Lower leg skin (tissue), 4 donors: Measurements from ENCODE around the gene SOWAHD. TPM values are rescaled to one million over a fixed set of nuclear protein-coding genes. Genes with fewer than 3 reads are reported as not detected.

Experiments
- DNase-seq, 2 donors: peaks; one replicate each; pipeline ENCODE4 v3.0.0-alpha.2; 2019; ENCODE audit warnings: low spot score in 2 of 2
- H3K4me3 ChIP-seq: fragments of 200-600 bp; sonication (generic); 2 replicates; pipeline ENCODE4 v1.5.1; 2017; ENCODE audit warnings: mild to moderate bottlenecking, low read depth; ENCODE audit not compliant: poor library complexity, severe bottlenecking
- CTCF ChIP-seq, 3 donors: fragments of 450-650 bp; IDR thresholded peaks; one replicate each; pipeline ENCODE4 v1.5.1; 2016; ENCODE audit warnings: antibody characterized with exemption in 3 of 3, mild to moderate bottlenecking in 3 of 3, moderate library complexity in 2 of 3
- POLR2A ChIP-seq, 2 donors: fragments of 450-650 bp; IDR thresholded peaks; one replicate each; pipeline ENCODE4 v1.6.1; 2016 to 2017; ENCODE audit warnings: antibody characterized with exemption in 2 of 2, mild to moderate bottlenecking in 1 of 2, moderate library complexity in 1 of 2
- WGBS, 2 donors: methylation state at CpG; one replicate each; pipeline ENCODE4 v1.1.5; 2018; 5-methylcytosine and 5-hydroxymethylcytosine counted together
- intact Hi-C: fragments of 100-400 bp; cut with DNase I; formaldehyde crosslinking; loops from one replicate; pipeline ENCODE4 v1.15.0; 2023; ENCODE audit warnings: low total_unique reads
- total RNA-seq, 4 donors: library from RNA; depleted of rRNA; stranded (reverse); fragments of >200 nt; gene quantifications; one replicate each; pipeline ENCODE4 v1.1.0, GENCODE V29; 2016

SOWAHD gene
- 1 to 10 TPM in 1 of 4 donors, under 1 TPM in 3; 0.20 to 1.3 (median 0.56) TPM for total RNA-seq

DNA sequence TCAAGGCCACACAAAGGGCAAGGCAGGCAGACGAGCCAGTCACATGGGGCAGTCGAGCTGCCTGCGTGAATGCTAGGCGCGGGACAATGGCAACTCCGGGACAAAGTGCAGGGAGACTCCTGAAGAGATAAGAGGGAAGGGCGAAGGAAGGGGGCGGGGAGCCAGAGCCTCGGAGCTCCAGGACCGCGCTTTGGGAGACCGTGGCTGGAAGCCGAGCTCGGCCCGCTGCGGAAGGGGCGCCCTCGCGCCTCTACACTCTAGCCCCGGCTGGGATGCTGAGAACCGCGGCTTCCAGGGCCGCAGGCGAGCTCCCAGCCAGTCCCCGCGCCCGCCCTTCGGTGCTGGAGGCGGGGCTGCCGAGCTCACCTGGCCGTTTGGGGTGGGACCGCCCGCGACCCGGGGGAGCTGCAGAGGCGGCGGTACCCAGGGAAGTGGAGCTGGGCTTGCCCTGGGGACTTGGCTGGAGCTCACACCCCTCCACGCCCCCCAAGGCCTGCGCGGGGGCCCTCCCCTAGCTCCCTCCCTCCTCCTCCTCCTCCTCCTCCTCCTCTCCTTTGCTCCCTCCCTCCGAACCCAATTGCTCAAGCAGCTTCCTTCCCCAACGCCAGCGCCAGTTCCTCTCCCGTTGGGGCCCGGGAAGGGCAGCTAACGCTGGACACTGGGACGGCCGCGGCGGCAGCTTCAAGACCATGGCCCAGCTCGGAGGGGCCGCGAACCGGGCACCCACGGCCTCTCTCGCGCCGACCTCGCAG, at the start of gene SOWAHD:
SOWAHD (plus strand) TSS at position 610 of the 752 bp plus-strand sequence; CDS start at position 690, 80 bp downstream.
- 0 to 38% methylated on average over 2 to 49 of the region's 59 CpGs for WGBS, 2 donors

GRCh38 chrX:119708936-119709335, 49.5 kb upstream of the SOWAHD start:
- TF ChIP-seq POLR2A (IDR thresholded peaks at IDR 0.05): no peak
- TF ChIP-seq CTCF (IDR thresholded peaks at IDR 0.05): no peak
- H3K4me3 ChIP-seq: no peak overlapping the region

More for the DNA sequence above, at the start of gene SOWAHD:
- DNase-seq: peak in 1 of 2 donors; percentile 17
- no peak for TF ChIP-seq CTCF (IDR thresholded peaks at IDR 0.05)
- TF ChIP-seq POLR2A (IDR thresholded peaks at IDR 0.05): no peak
- intact Hi-C loops: no loop called here
- peak within 1 kb of the TSS; percentile 21 for H3K4me3 ChIP-seq

DNA sequence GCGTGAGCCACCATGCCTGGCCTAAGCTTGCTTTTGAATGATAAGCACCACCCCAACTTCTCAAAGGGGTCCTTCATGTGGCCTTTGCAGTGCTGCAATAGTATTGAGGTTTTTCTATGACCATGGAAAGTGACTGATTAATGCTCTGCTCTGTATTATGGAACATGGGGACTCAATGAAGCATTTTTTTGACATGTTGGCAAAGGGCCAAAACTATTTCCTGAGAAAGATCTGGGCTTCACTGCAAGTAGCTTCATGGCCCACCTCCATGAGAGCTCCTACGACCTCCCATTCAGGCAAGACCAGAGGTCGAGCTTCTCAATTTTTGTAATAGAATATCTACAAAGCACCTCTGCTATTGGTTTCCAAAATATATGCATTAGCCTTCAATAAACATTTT, 48.8 kb upstream of the SOWAHD start:
- 79 to 82% methylated on average over 3 of the region's 3 CpGs for WGBS, 2 donors
- H3K4me3 ChIP-seq: no peak overlapping the region
- TF ChIP-seq CTCF (IDR thresholded peaks at IDR 0.05) (no peak), POLR2A (IDR thresholded peaks at IDR 0.05) (no peak)
- intact Hi-C loops: no loop called here
- DNase-seq: no peak

More at GRCh38 chrX:119708936-119709335, 49.5 kb upstream of the SOWAHD start:
- DNase-seq: no peak
- 88 to 89% methylated on average over 2 of the region's 2 CpGs for WGBS, 2 donors
- intact Hi-C loops: no loop called here

- H3K4me3 ChIP-seq: no peak overlapping the region
- intact Hi-C loops: no loop called here
- TF ChIP-seq CTCF (IDR thresholded peaks at IDR 0.05) (no peak), POLR2A (IDR thresholded peaks at IDR 0.05) (no peak)
- no peak for DNase-seq
- 62 to 80% methylated on average over 6 of the region's 6 CpGs for whole genome bisulfite sequencing, 2 donors
Measured at GRCh38 chrX:119721487-119721886, 36.9 kb upstream of the SOWAHD start.

GRCh38 chrX:119721926-119722325, 36.5 kb upstream of the SOWAHD start:
- TF ChIP-seq CTCF (IDR thresholded peaks at IDR 0.05) (no peak), POLR2A (IDR thresholded peaks at IDR 0.05) (no peak)
- no peak overlapping the region for H3K4me3 ChIP-seq
- WGBS, 2 donors: 89 to 92% methylated on average over 2 of the region's 2 CpGs
- no peak for DNase-seq
- intact Hi-C loops: no loop called here
